ENCODE results near the gene RAPGEF5. TPM values are rescaled to one million over a fixed set of nuclear protein-coding genes. Genes with fewer than 3 reads are reported as not detected.

The RAPGEF5 gene
- total and polyA plus RNA-seq, 4 donors, result 7.1 to 54.8 (median 13.0) TPM

- no peak for TF ChIP-seq YY1 (IDR thresholded peaks at IDR 0.05)
- no peak for TF ChIP-seq RXRA (IDR thresholded peaks at IDR 0.05)
- no peak for TF ChIP-seq GABPA (IDR thresholded peaks at IDR 0.05 in 1 of 2, conservative IDR thresholded peaks at IDR 0.05 in 1 of 2)
- Histone ChIP-seq H3K36me3 (ENCODE audit: control insufficient read depth in 4 of 4, insufficient read depth in 3 of 4, low read depth in 1 of 4, low read length in 3 of 4) (no peaks in the 10 kb centered on the region), H3K9ac (ENCODE audit: low read depth in 1 of 2, low read length in 2 of 2) (no peak overlapping the region), H3K4me1 (ENCODE audit: control insufficient read depth in 4 of 4, insufficient read depth in 4 of 4, low read length in 3 of 4) (peaks cover 0 to 9% (median 4%) of the 10 kb centered on the region in 4 donors), H3K9me3 (ENCODE audit: control insufficient read depth in 4 of 4, low read length in 3 of 4) (no peaks in the 10 kb centered on the region), H3K27me3 (ENCODE audit: control insufficient read depth in 4 of 4, insufficient read depth in 4 of 4, low read length in 3 of 4) (no peaks in the 10 kb centered on the region), H3K27ac (ENCODE audit: low read depth in 1 of 2, low read length in 2 of 2) (no peak overlapping the region), H3K4me3 (ENCODE audit: low read depth in 1 of 3, low read length in 3 of 3) (no peak overlapping the region)
- 97% methylated on average over 3 of the region's 3 CpGs for whole genome bisulfite sequencing
- no peak for DNase-seq (ENCODE audit: low spot score)
Observed at GRCh38 chr7:22238354-22239311, 118.3 kb downstream of the RAPGEF5 start.

DNA sequence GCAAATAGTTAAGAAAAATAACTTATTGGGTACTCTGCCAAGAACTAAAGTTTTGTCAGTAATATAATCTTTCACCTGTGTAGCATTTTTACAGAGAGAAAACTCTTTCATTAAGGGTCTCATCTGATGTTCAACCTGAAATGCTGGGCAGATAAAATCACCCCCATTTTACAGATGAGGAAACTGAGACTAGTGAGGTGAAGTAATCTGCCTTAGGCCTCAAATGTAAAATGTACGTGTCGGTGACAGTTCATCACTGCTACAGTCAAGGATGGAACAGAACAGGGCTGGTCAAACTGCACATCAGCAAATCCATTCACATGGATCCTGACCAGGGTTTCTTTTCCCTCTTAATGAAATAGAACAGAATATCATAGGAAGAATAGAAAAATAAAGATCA lies 121.8 kb downstream of the RAPGEF5 start:
- WGBS, result 94% methylated on average over 2 of the region's 2 CpGs

More for the DNA sequence above, 121.8 kb downstream of the RAPGEF5 start:
- DNase-seq (ENCODE audit: low spot score), result no peak
- no peaks in the 10 kb centered on the region for H3K9me3 ChIP-seq (ENCODE audit: control insufficient read depth in 4 of 4, low read length in 3 of 4)
- no peaks in the 10 kb centered on the region for H3K36me3 ChIP-seq (ENCODE audit: control insufficient read depth in 4 of 4, insufficient read depth in 3 of 4, low read depth in 1 of 4, low read length in 3 of 4)
- no peak for TF ChIP-seq SP1 (IDR thresholded peaks at IDR 0.05)
- no peak for TF ChIP-seq NR2F2 (IDR thresholded peaks at IDR 0.05)
- TF ChIP-seq HNF4A (conservative IDR thresholded peaks at IDR 0.05), result no peak
- TF ChIP-seq FOXA2 (IDR thresholded peaks at IDR 0.05), result no peak
- no peak for TF ChIP-seq GABPA (IDR thresholded peaks at IDR 0.05 in 1 of 2, conservative IDR thresholded peaks at IDR 0.05 in 1 of 2)
- TF ChIP-seq, protein P1, sequence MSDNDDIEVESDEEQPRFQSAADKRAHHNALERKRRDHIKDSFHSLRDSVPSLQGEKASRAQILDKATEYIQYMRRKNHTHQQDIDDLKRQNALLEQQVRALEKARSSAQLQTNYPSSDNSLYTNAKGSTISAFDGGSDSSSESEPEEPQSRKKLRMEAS (IDR thresholded peaks at IDR 0.05), result no peak
- TF ChIP-seq CTCF (IDR thresholded peaks at IDR 0.05; ENCODE audit: low read depth, low read length, missing input control), result no peak
- no peak for TF ChIP-seq EGR1 (IDR thresholded peaks at IDR 0.05; ENCODE audit: low read depth in 2 of 2)
- TF ChIP-seq YY1 (IDR thresholded peaks at IDR 0.05), result no peak
- TF ChIP-seq, protein P2, sequence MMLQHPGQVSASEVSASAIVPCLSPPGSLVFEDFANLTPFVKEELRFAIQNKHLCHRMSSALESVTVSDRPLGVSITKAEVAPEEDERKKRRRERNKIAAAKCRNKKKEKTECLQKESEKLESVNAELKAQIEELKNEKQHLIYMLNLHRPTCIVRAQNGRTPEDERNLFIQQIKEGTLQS (IDR thresholded peaks at IDR 0.05), result no peak
- TF ChIP-seq, protein P3, sequence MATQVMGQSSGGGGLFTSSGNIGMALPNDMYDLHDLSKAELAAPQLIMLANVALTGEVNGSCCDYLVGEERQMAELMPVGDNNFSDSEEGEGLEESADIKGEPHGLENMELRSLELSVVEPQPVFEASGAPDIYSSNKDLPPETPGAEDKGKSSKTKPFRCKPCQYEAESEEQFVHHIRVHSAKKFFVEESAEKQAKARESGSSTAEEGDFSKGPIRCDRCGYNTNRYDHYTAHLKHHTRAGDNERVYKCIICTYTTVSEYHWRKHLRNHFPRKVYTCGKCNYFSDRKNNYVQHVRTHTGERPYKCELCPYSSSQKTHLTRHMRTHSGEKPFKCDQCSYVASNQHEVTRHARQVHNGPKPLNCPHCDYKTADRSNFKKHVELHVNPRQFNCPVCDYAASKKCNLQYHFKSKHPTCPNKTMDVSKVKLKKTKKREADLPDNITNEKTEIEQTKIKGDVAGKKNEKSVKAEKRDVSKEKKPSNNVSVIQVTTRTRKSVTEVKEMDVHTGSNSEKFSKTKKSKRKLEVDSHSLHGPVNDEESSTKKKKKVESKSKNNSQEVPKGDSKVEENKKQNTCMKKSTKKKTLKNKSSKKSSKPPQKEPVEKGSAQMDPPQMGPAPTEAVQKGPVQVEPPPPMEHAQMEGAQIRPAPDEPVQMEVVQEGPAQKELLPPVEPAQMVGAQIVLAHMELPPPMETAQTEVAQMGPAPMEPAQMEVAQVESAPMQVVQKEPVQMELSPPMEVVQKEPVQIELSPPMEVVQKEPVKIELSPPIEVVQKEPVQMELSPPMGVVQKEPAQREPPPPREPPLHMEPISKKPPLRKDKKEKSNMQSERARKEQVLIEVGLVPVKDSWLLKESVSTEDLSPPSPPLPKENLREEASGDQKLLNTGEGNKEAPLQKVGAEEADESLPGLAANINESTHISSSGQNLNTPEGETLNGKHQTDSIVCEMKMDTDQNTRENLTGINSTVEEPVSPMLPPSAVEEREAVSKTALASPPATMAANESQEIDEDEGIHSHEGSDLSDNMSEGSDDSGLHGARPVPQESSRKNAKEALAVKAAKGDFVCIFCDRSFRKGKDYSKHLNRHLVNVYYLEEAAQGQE (IDR thresholded peaks at IDR 0.05), result no peak
- TF ChIP-seq HNF4G (IDR thresholded peaks at IDR 0.05), result no peak
- no peak for TF ChIP-seq RXRA (IDR thresholded peaks at IDR 0.05)
- TF ChIP-seq JUND (IDR thresholded peaks at IDR 0.05), result no peak
- no peak for TF ChIP-seq FOXA1 (IDR thresholded peaks at IDR 0.05)
- no peak for TF ChIP-seq TAF1 (conservative IDR thresholded peaks at IDR 0.05)
- TF ChIP-seq ZBTB33 (IDR thresholded peaks at IDR 0.05), result no peak
- no peak for TF ChIP-seq RAD21 (IDR thresholded peaks at IDR 0.05)
- peaks cover 0 to 15% (median 4%) of the 10 kb centered on the region in 4 donors for H3K4me1 ChIP-seq (ENCODE audit: control insufficient read depth in 4 of 4, insufficient read depth in 4 of 4, low read length in 3 of 4)
- no peaks in the 10 kb centered on the region for H3K27me3 ChIP-seq (ENCODE audit: control insufficient read depth in 4 of 4, insufficient read depth in 4 of 4, low read length in 3 of 4)
- no peak overlapping the region for H3K4me3 ChIP-seq (ENCODE audit: low read depth in 1 of 3, low read length in 3 of 3)
- H3K27ac ChIP-seq (ENCODE audit: low read depth in 1 of 2, low read length in 2 of 2), result no peak overlapping the region
- H3K9ac ChIP-seq (ENCODE audit: low read depth in 1 of 2, low read length in 2 of 2), result no peak overlapping the region
